Mesenchymal stem cell (in vitro differentiated cells and primary cell): Measurements from ENCODE around the gene ST7.

Source experiments
- DNase-seq: peaks from one replicate; pipeline ENCODE4 v3.0.0-alpha.2; 2013
- H2AFZ ChIP-seq: one replicate; pipeline ENCODE4 v1.6.1; 2013; ENCODE audit warnings: low read depth, mild to moderate bottlenecking, control low read depth, inconsistent platforms, low read length, moderate library complexity
- H2AK5ac ChIP-seq: 2 replicates; pipeline ENCODE4 v1.6.1; 2013; ENCODE audit warnings: low read length, moderate library complexity, mild to moderate bottlenecking, inconsistent platforms; ENCODE audit not compliant: severe bottlenecking
- H2BK120ac ChIP-seq: one replicate; pipeline ENCODE4 v1.6.1; 2013; ENCODE audit warnings: low read depth, mild to moderate bottlenecking, inconsistent platforms, low read length, moderate library complexity
- H2BK12ac ChIP-seq, 2 experiments: one replicate each; pipeline ENCODE4 v1.6.1; 2013; ENCODE audit warnings: inconsistent platforms in 2 of 2, low read length in 2 of 2, mild to moderate bottlenecking in 2 of 2, moderate library complexity in 2 of 2, control low read depth in 1 of 2
- H2BK15ac ChIP-seq: one replicate; pipeline ENCODE4 v1.6.1; 2013; ENCODE audit warnings: mild to moderate bottlenecking, low read depth, inconsistent platforms; ENCODE audit not compliant: poor library complexity, severe bottlenecking
- H2BK5ac ChIP-seq: 2 replicates; pipeline ENCODE4 v1.6.1; 2013; ENCODE audit warnings: low read depth, mild to moderate bottlenecking, low read length, control low read depth, inconsistent platforms; ENCODE audit not compliant: poor library complexity, severe bottlenecking
- H3K14ac ChIP-seq, 2 experiments: one replicate each; pipeline ENCODE4 v1.6.1; 2013; ENCODE audit warnings: inconsistent platforms in 2 of 2, low read length in 2 of 2, control low read depth in 1 of 2, mild to moderate bottlenecking in 1 of 2, moderate library complexity in 1 of 2
- H3K18ac ChIP-seq, 2 experiments: one replicate each; pipeline ENCODE4 v1.6.1; 2013; ENCODE audit warnings: inconsistent platforms in 2 of 2, low read length in 2 of 2, control low read depth in 1 of 2, low read depth in 1 of 2, mild to moderate bottlenecking in 1 of 2
- H3K23ac ChIP-seq, 2 experiments: one replicate each; pipeline ENCODE4 v1.6.1; 2013; ENCODE audit warnings: inconsistent platforms in 2 of 2, low read length in 2 of 2, mild to moderate bottlenecking in 2 of 2, moderate library complexity in 2 of 2, control low read depth in 1 of 2
- H3K27ac ChIP-seq: 2 replicates; pipeline ENCODE4 v1.5.1; 2013; ENCODE audit warnings: mild to moderate bottlenecking, moderate library complexity, low read length, control low read depth, inconsistent platforms; ENCODE audit not compliant: poor library complexity, severe bottlenecking
- H3K27me3 ChIP-seq, 2 experiments: 2 replicates each; pipeline versions ENCODE4 v1.6.1 to v1.7.0; 2013; ENCODE audit warnings: low read length in 2 of 2, mild to moderate bottlenecking in 2 of 2, moderate library complexity in 2 of 2, control low read depth in 1 of 2, inconsistent platforms in 1 of 2; ENCODE audit not compliant: control insufficient read depth in 1 of 2, insufficient read depth in 1 of 2
- H3K36me3 ChIP-seq, 2 experiments: 2 replicates each; pipeline versions ENCODE4 v1.6.1 to v1.7.0; 2013; ENCODE audit warnings: low read length in 2 of 2, control low read depth in 1 of 2, inconsistent platforms in 1 of 2, low read depth in 1 of 2, mild to moderate bottlenecking in 1 of 2; ENCODE audit not compliant: insufficient read depth in 2 of 2, control insufficient read depth in 1 of 2
- H3K4ac ChIP-seq, 2 experiments: one replicate each; pipeline ENCODE4 v1.6.1; 2013; ENCODE audit warnings: inconsistent platforms in 2 of 2, low read length in 2 of 2, mild to moderate bottlenecking in 2 of 2, moderate library complexity in 2 of 2, control low read depth in 1 of 2, low read depth in 1 of 2
- H3K4me1 ChIP-seq: 2 replicates; pipeline ENCODE4 v1.6.1; 2013; ENCODE audit warnings: low read depth, low read length, control low read depth; ENCODE audit not compliant: control insufficient read depth, insufficient read depth
- H3K4me2 ChIP-seq: 2 replicates; pipeline ENCODE4 v1.6.1; 2013; ENCODE audit warnings: low read length, mild to moderate bottlenecking, inconsistent platforms; ENCODE audit not compliant: poor library complexity, severe bottlenecking
- H3K4me3 ChIP-seq, 2 experiments: 2 replicates each; pipeline versions ENCODE4 v1.5.1 to v1.7.0; 2013; ENCODE audit warnings: low read length in 2 of 2, mild to moderate bottlenecking in 2 of 2, control low read depth in 1 of 2, low read depth in 1 of 2; ENCODE audit not compliant: insufficient read depth in 1 of 2
- H3K79me1 ChIP-seq: replicated peaks from 2 replicates; pipeline ENCODE4 v1.6.1; 2013; ENCODE audit warnings: mild to moderate bottlenecking, control low read depth, low read length, inconsistent platforms; ENCODE audit not compliant: poor library complexity, severe bottlenecking
- H3K9ac ChIP-seq: 2 replicates; pipeline ENCODE4 v1.7.0; 2013; ENCODE audit warnings: mild to moderate bottlenecking, low read length, moderate library complexity
- H3K9me3 ChIP-seq: 2 replicates; pipeline ENCODE4 v1.7.0; 2013; ENCODE audit warnings: mild to moderate bottlenecking, low read length; ENCODE audit not compliant: control insufficient read depth
- H4K8ac ChIP-seq: one replicate; pipeline ENCODE4 v1.6.1; 2013; ENCODE audit warnings: inconsistent platforms, mild to moderate bottlenecking, low read length, moderate library complexity
- H4K91ac ChIP-seq: one replicate; pipeline ENCODE4 v1.6.1; 2013; ENCODE audit warnings: mild to moderate bottlenecking, low read length, inconsistent platforms
- WGBS: methylation state at CpG from one replicate; pipeline ENCODE4 v1.1.7; 2013; ENCODE audit warnings: mixed read lengths; 5-methylcytosine and 5-hydroxymethylcytosine counted together

Gene ST7

DNA sequence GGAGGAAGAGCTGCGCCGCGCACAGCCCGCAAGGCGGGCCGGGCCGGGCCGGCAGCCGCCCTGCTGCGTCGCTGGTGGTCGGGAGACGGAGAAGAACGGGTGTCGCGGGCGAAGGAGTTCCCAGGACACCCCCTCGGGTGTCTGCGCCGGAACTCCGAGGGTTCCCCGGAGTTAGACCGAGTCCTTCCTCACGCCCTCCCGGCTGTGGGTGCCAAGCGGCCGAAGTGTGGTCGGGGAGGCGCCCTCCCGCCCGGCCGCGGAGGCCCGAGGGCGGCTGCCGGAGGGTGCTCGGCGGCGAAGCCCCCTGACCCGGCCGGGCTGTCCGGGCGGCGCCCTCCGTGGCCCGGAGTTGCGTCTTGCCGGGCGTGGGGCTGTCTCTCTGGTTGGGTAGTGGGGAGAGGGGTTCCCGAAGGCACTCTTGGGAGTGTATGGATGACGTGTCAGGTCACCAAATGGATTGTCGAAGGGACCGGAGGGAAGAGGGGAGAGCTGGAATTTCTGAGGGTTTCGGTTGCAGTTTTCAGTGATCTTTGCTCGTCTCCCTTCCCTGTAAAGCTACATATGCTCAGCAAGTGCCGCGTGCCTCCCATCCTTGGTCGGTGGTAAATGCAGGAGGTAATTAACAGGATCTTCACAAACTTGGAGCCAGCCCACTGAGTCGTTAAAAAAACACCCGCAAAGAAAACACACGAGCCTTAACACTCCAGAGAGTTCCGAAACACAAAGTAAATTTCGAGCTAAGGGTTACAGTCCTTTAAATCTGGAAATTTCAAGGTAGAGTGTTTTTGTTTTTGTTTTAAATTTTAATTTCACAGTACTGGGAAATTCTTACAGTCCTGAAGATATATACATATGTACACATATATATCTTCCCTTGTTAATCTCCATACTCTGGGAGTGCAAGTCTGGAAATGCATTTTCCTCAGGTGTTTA, 871 bp downstream of the ST7 start:
- Histone ChIP-seq H3K36me3 (no peaks in the 10 kb centered on the region), H4K91ac (peak overlapping the region; percentile 73), H2BK15ac (peak overlapping the region; percentile 40), H3K27me3 (no peaks in the 10 kb centered on the region), H3K79me1 (peaks cover 20% of the 10 kb centered on the region), H3K9ac (peak overlapping the region; percentile 96), H3K4me1 (peaks cover 4% of the 10 kb centered on the region), H2BK120ac (peak overlapping the region; percentile 97), H3K9me3 (no peaks in the 10 kb centered on the region), H2AFZ (peak overlapping the region; percentile 93), H3K23ac (peak overlapping the region in 1 of 2 experiments; percentile 6), H3K4me2 (peak overlapping the region; percentile 83), H4K8ac (peak overlapping the region; percentile 94), H2AK5ac (no peak overlapping the region), H3K27ac (peak overlapping the region; percentile 83), H3K4ac (peak overlapping the region; percentile 71 to 88), H2BK12ac (no peak overlapping the region), H3K14ac (peak overlapping the region; percentile 68 to 92), H3K4me3 (peak overlapping the region; percentile 88), H3K18ac (peak overlapping the region; percentile 96 to 98), H2BK5ac (peak overlapping the region; percentile 94)
- DNase-seq = peak; percentile 92
- under 1% methylated on average over 54 of the region's 63 CpGs for WGBS

DNA sequence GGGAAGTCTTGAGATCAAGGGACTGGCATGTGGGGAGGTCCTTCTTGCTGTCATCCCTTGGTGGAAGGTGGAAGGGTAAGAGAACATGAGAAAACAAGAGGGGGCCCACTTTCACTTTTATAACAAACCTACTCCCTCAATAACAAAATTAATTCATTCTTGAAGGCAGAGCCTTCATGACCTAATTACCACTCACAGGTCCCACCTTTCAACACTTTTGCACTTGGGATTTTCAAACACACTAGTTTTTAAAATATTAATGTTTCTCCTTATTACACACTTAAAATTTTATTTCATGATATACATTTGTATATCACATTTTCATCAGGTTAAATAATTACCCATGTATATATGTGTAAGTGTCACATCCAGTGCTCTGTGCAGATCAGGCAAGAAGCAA, 2.0 kb downstream of the ST7 start:
- Histone ChIP-seq H3K9me3 (no peaks in the 10 kb centered on the region), H2BK120ac (no peak overlapping the region), H2BK15ac (no peak overlapping the region), H3K79me1 (peaks cover 22% of the 10 kb centered on the region), H3K18ac (peak overlapping the region in 1 of 2 experiments; percentile 33), H2AK5ac (no peak overlapping the region), H3K4me1 (peaks cover 4% of the 10 kb centered on the region), H3K14ac (no peak overlapping the region), H3K23ac (no peak overlapping the region), H3K27me3 (no peaks in the 10 kb centered on the region), H3K4ac (no peak overlapping the region), H3K9ac (peak overlapping the region; percentile 96), H4K8ac (no peak overlapping the region), H3K4me3 (peak overlapping the region in 1 of 2 experiments; percentile 88), H3K4me2 (no peak overlapping the region), H2BK12ac (no peak overlapping the region), H2AFZ (no peak overlapping the region), H4K91ac (no peak overlapping the region), H3K36me3 (peaks cover 0 to 3% of the 10 kb centered on the region in 2 experiments), H2BK5ac (no peak overlapping the region), H3K27ac (no peak overlapping the region)
- DNase-seq = no peak

DNA sequence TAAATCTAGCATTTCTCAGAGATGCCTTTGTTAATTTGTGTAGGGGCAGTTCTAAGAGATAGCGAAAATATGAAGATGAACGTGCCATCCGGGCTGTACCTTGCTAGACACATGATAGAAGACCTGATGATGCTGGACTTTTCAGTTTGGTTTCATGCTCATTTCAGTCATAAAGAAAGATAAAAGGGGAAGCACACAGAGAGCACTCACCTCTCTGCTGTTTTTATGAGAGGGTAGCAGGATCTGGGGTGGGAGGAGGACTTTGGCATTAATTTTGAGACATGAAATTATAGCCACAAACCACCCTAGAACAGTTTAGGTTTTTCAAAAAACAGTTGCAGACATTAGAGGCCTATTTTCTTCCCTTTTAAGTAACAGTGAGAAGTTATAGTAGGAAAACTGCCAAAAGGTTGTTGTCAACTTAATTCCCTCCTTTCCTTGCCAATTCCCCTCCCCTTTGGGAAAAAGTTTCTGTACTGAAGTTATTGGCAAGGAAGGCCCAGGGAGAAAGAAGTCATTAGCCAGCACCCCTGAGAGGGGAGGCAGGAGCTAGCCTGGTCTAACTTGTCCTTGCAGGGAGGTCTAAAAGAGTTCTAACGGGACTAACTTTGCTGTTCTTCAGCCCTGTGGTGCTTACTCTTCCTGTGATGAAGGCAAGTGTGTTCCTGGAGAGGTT, 2.6 kb downstream of the ST7 start:
- peaks cover 22% of the 10 kb centered on the region for H3K79me1 ChIP-seq

DNA sequence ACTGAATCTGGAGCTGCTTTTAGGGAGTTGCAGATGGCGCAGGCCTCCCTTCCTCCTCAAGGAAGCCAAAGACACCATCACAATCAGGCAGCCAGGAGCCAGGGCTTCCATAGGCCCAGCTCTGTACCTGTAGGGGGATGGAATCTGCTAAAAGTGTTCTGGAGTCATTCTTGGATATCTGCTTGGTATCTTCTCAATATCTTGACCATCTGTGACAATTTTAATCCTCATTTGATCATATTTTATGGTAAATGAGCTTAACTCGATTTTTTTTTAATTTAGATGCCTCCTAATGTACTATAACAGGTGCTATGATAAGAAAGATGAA, 3.1 kb downstream of the ST7 start:
- Histone ChIP-seq H3K9me3 (no peaks in the 10 kb centered on the region), H2AFZ (no peak overlapping the region), H3K27ac (no peak overlapping the region), H2BK12ac (no peak overlapping the region), H3K4me3 (peak overlapping the region in 1 of 2 experiments; percentile 5), H2BK120ac (no peak overlapping the region), H2BK5ac (no peak overlapping the region), H2AK5ac (no peak overlapping the region), H3K4ac (no peak overlapping the region), H3K4me2 (no peak overlapping the region), H3K23ac (no peak overlapping the region), H3K18ac (no peak overlapping the region), H3K79me1 (peaks cover 22% of the 10 kb centered on the region), H3K36me3 (peaks cover 0 to 3% of the 10 kb centered on the region in 2 experiments), H3K14ac (no peak overlapping the region), H4K8ac (no peak overlapping the region), H3K4me1 (peaks cover 4% of the 10 kb centered on the region), H2BK15ac (no peak overlapping the region), H3K27me3 (no peaks in the 10 kb centered on the region), H3K9ac (peak overlapping the region; percentile 96), H4K91ac (no peak overlapping the region)
- DNase-seq = no peak
- no CpG with 5 or more reads among the region's 2 CpGs for WGBS

More for the DNA sequence above, 2.6 kb downstream of the ST7 start:
- Histone ChIP-seq H2AFZ (no peak overlapping the region), H2AK5ac (no peak overlapping the region), H2BK12ac (no peak overlapping the region), H3K4me3 (peak overlapping the region in 1 of 2 experiments; percentile 88), H4K8ac (no peak overlapping the region), H3K27ac (no peak overlapping the region), H3K4ac (no peak overlapping the region), H2BK120ac (no peak overlapping the region), H3K4me2 (no peak overlapping the region), H3K14ac (no peak overlapping the region), H3K23ac (no peak overlapping the region), H3K9me3 (no peaks in the 10 kb centered on the region), H3K9ac (peak overlapping the region; percentile 96), H3K27me3 (no peaks in the 10 kb centered on the region), H3K36me3 (peaks cover 0 to 3% of the 10 kb centered on the region in 2 experiments), H4K91ac (no peak overlapping the region), H2BK15ac (no peak overlapping the region), H3K4me1 (peaks cover 4% of the 10 kb centered on the region), H3K18ac (no peak overlapping the region), H2BK5ac (no peak overlapping the region)
- no peak for DNase-seq
- WGBS = 92% methylated on average over 4 of the region's 4 CpGs
